LoVo (cell line): ENCODE measurements around the gene GPA33.
"Not testable (repeated sequence)": the region's sequence is repeated elsewhere in the genome, so short reads cannot be mapped to it uniquely, and the experiment has no call there.

ENCODE experiments used
- DNase-seq: peaks from one replicate; pipeline ENCODE4 v3.0.0-alpha.2; 2016; ENCODE audit warnings: low spot score

GPA33 gene

DNA sequence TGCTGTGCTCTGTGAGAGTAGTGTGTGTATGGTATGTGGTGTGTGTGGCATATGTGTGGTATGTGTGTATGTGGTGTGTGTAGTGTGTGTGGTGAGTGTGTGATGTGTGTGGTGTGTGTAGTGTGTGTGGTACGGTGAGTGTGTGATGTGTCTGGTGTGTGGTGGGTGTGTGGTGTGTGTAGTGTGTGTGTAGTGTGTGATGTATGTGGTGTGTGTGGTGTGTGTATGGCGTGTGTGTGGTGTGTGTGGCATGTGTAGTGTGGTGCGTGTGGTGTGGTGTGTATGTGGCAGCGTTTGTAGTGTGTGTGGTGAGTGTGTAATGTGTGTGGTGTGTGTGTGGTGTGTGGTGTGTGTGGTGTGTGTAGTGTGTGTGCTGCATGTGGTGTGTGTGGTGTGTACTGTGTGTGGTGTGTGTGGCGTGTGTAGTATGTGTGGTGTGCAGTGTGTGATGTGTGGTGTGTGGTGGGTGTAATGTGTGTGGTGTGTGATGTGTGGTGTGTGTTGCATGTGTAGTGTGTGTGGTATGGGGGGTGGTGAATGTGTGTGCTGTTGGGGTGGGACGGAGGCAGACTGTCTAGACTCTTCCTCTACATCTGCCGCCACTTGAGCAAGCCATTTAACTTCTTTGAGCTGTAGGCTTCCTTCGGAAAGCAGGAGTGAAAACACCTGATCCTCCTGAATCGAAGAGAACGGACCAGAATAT lies 33.5 kb downstream of the GPA33 start:
- no peak for DNase-seq

DNA sequence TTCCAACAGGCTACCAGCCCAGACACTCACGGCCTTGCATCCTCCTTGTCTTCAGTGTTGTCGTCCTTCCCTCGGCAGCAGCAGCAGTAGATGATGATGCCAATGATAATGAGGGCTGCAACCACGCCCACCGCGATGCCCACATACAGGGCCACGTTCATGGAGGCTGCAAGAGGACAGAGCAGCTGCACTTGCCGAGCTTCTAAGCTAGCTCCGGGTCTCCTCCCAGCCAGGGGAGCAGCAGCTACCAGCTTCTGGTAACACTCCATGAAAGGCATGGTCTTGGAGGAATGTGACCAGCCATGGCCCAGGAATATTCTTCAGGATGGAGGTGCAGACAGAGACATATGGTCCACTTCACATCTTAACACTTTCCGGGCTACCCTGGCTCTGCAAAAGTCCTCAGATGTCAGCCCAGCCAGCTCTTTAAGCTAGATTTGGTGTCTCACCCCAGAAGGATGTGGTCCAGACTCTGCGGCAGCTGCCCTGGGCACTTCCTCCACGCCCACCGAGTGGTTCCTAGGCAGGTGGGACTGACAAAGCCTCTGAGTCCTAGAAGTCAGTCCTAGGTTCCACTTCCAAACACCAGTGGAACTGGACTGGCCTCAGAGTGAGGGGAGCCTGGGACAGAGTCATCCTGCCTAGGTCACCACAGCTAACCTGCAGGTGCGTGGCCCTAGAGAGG lies 35.1 kb downstream of the GPA33 start:
- no peak for DNase-seq

DNA sequence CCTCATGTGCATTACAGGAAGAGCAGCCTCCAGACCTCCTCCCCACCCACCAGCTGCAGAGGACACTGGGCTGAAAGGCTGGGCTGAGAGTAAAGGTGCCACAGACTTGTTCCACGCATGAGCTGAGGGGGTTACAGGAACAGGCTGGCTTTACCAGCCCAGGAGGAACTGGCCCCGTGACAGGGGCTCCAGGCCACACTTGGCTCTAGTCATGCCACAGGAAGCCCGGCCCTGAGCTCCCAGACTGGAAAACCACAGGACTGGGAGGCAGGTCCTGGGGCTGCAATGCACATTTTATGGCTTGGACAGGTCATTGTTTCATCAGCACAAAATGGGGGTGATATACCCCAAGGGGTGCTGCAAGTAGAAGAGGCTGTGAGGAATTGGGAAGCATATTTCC lies 35.6 kb downstream of the GPA33 start:
- DNase-seq, result no peak

DNA sequence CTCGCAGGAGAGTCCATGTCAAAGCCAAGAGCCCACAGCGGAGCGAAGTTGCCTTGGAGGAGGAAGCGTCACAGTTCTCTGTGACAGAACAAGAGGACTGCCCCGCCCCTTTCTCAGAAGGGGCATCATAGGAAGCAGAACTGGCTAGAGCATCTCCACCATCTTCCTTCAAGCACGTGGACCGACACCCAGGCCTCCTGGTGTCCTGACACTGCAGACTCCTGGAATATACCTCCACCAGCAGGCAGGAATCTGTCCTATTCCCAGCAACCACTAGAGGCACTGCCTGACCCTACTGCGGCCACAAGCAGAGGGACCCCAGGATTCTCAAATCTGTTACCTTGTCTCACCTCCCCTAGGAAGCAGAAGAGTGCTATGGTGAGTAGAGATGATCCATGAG lies 37.8 kb downstream of the GPA33 start:
- DNase-seq, result no peak

DNA sequence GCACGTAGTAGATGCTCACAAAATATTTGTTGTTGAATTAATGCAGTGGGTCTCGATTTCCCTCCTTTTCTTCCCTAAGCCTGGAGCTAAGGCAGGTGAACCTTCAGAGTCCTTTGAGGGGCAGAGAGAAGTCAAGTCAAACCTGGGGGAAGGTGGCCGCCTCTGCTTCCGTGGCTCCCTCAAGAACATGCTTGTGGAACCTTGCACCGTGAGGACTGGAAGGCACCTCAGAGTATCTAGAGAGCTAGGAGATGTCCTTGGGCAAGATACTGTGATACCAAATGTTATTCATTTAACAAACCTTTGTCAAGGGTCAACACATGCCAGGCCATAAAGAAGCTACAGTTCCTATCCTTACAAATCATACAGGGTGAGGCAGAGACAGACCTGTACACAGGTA lies 38.3 kb downstream of the GPA33 start:
- DNase-seq, result no peak

DNA sequence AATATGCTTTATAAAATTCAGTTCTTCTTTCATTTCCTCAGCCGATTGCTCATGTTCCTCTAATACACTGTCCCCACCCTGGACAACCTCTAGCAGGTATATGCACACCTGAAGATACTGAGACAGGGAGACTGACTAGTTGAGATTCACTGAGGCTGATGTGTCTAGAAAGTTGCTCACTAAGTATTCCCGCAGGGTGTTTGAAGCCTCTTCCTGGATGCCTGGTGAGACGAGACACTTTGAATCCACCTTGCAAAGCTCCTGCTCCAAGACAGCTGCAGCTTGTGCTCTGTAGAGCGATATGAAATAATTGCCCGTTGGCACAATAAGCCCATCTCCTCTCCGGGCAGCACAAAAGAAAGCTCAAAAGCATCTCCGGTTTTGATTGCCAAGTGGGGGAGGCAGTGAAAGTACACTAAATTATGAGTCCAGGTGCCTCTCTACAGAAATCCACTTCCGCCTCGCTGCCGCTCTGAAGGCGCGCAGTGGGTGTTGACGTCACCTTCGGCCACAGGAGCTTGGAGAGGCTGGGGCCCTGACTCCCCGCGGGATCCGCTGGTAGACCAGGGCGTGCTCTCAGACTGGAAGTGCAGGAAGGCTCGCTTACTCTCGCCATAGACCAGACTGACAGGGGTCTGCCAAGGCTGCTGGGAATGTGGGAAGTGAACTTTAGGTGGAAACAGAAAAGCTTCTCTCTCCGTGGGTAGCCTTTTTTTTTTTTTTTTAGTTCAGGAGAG lies 46.3 kb downstream of the GPA33 start:
- DNase-seq, result peak; percentile 48

DNA sequence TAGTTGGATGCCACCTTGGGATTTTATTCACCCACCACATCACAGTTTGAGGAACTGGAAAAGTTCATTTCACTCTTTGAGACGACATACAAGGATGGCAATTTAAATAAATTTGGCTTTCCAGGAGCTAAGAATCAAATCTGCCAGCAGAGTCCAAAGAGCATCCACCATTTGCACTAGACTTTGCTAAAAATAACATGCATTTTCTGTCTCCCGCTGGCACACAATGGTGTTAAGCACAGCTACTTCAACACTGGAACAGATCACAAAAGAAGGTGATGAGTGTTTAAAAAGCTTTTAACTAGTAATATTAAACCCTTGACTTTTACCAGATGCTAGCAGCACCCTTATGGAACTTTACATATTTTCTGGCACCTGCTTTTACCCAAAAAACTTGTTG lies 56.5 kb downstream of the GPA33 start:
- no peak for DNase-seq

DNA sequence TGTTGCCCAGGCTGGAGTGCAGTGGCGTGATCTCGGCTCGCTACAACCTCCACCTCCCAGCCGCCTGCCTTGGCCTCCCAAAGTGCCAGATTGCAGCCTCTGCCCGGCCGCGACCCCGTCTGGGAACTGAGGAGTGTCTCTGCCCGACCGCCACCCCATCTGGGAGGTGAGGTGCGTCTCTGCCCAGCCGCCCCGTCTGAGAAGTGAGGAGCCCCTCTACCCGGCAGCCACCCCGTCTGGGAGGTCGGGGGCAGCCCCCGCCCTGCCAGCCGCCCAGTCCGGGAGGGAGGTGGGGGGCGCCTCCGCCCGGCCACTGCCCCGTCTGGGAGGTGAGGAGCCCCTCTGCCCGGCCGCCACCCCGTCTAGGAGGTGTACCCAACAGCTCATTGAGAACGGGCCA lies 60.6 kb downstream of the GPA33 start:
- DNase-seq, result not testable (repeated sequence)

DNA sequence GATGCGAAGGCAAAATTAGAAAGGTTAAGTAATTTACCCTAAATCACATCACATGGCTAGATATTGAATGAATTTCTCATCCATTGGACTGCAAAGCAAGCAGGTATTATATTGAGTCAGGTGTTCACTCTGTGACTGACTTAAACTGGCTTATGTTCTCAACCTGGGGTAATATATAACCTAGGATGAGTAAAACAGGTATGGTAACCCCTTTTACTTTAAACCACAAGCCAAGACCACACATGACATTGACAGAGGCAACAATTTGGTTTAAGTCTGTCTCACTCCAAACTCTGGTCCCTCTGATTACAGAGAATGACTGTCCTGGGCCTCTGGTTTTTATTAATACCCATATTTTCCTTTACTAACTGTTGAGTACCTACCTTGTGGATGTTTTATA lies 67.8 kb downstream of the GPA33 start:
- DNase-seq, result no peak

DNA sequence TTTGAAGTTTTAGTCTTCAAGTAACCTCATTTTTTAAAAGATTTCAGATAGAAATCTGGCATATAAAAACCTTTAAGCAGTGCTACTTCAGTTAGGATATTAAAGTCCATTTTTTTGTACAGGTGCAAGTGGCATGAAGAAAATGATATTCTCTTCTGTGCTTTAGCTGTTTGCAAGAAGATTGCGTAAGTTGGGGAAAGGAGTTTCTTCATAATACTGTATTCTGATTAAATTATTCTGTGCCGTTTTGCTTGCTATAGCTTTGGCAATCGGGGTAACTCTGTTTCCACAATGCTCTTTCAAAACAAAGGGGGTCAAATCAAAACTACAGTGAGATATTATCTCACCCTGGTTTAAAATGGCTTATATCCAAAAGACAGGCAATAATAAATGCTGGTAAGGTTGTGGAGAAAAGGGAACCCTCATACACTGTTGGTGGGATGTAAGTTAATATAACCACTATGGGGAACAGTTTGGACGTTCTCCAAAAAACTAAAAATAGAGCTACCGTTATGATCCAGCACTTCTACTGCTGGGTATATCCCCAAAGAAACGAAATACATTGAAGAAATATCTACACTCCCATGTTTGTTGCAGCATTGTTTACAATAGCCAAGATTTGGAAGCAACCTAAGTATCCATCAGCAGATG lies 74.0 kb downstream of the GPA33 start:
- no peak for DNase-seq

DNA sequence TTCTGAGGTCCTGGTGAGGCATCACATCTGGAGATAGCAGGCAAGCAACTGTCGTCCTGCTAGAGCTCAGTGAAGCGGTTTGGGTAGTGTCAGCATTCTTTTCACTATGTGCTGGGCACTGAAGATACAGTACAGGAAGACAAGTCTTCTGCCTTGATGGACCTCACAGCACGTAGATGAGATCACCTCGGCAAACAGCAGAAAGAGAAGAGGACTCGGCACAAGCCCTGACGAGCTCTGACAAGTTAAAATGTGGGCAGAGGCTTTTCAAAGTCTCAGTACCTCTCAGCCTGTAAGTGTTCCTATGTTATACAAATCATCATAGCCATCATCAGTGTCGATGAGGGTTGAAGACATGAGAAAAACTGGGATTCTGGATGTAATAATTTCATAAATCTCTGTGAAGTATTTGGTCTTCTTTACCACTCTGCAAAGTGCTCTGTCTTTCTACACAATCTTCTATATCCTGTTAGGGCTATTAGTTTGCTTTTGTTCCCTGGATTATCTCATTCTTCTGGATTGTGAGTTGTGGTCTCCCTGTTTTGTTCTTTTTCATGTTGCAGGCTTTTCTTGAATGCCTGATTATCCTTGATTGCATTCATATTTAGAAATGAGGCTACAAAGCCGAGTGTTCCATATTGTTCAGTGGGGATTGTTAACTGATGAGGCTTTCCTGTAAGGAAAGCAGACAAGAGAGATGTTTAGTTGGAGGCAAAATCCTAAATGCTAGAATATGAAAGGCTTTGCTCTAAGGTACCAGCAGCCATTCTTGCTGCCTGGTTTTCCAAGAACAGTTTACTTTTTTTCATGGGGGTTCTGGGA lies 76.9 kb downstream of the GPA33 start:
- no peak for DNase-seq

DNA sequence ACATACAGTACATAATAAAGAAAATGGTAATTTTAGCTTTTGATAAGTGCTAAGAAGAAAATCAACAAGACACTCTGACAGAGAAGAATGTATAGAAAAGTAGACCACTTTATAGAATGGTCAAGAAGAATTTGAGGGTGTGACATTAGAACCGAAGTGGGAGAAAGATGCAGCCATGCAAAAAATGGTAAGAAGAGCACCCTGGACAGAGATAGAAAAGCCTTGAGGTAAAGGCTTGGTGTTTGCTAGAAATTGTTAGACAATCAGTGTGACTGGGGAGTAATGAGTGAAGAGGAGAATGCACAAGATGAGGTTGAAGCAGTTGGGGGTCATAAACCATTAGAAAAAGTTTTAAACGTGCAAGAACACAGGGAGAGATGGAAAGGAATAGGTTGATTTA lies 77.6 kb downstream of the GPA33 start:
- no peak for DNase-seq

DNA sequence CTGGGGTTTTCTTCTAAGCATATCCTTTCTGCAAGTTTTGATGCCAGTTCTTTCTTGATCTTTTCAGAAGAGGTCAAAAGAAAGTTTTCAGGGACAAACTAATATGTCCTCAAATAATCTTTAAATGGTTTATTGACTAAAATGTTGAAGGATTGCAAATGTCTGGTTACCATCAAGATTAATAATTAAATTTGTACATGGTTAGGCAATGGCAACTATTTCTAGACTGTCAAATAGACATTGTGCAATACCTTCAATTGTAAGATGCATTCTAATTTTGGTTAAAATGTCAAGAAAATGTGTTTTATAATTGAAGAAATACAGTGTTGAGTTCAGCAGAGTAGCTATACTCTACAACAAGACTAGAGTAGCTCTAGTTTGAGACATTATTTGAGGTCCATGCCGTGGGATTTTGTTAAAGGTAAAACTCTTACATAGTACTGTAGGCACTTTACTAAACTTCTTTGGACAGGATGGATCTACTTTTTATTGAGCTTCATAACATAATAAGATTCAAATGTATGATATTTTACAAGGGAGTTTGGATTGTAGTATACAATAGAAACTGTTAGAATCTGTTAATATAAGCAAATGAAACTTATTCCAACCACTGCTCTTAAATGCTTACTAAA lies 78.5 kb downstream of the GPA33 start:
- DNase-seq, result no peak

DNA sequence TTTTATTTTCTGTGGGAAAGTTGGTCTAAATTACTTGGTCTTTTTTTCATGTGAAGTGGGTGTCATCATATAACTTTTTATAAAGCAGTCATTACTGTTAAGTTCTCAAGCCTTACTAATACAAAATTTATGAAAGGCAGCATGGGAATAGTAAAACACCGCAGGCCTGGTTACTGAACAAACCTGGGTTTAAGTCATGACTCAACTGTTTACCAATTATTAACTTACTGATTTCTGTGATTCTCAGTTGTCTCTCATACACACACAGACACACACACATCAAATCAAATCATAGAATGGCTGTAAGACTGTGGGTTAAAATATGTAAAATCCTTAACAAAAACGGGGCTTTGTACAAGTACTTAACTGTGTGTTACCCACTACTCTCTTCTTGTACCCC lies 86.5 kb downstream of the GPA33 start:
- DNase-seq, result no peak
